ENCODE results near the gene RPS2. TPM values are rescaled to one million over a fixed set of nuclear protein-coding genes. Genes with fewer than 3 reads are reported as not detected.

RPS2 gene
- total and polyA plus RNA-seq, 2 donors (not counting 1 experiment from before 2014, with no cell fraction given): 1,683 to 2,596 TPM

DNA sequence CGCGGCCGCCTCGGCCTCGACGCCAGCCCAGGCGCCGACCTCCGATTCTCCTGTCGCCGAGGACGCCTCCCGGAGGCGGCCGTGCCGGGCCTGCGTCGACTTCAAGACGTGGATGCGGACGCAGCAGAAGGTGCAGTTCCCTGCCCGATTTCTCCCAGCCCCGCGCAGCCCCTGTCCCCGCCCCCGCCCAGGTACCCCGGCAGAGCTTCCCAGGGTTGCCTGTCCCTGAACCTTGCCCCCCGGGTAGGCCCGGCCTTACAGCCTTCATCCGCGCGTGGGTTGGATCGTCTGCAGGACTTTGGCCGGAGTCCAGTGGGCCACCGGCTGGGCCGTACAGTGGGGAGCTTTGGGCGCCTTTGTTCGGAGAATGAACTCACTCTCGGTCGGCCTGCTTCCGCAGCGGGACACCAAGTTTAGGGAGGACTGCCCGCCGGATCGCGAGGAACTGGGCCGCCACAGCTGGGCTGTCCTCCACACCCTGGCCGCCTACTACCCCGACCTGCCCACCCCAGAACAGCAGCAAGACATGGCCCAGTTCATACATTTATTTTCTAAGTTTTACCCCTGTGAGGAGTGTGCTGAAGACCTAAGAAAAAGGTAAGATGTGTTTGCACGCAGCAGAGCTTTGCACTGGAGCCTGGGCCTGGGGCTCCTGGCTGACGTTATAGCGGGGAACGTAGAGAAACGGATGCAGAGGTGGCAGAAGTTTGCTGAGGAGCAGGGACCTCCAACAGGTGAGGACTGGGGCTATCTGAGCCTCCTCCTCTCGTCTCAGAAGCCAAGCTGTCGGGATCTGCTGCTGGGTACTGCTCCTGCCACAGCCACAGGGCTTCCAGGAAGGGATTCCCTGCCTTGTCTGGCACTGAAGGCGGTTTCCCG is 20.0 kb upstream of the RPS2 start:
- TF ChIP-seq EZH2 (IDR thresholded peaks at IDR 0.05; ENCODE audit: low read length, missing control alignments): no peak
- TF ChIP-seq, protein P1, sequence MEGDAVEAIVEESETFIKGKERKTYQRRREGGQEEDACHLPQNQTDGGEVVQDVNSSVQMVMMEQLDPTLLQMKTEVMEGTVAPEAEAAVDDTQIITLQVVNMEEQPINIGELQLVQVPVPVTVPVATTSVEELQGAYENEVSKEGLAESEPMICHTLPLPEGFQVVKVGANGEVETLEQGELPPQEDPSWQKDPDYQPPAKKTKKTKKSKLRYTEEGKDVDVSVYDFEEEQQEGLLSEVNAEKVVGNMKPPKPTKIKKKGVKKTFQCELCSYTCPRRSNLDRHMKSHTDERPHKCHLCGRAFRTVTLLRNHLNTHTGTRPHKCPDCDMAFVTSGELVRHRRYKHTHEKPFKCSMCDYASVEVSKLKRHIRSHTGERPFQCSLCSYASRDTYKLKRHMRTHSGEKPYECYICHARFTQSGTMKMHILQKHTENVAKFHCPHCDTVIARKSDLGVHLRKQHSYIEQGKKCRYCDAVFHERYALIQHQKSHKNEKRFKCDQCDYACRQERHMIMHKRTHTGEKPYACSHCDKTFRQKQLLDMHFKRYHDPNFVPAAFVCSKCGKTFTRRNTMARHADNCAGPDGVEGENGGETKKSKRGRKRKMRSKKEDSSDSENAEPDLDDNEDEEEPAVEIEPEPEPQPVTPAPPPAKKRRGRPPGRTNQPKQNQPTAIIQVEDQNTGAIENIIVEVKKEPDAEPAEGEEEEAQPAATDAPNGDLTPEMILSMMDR (conservative IDR thresholded peaks at IDR 0.05 in 1 of 2, IDR thresholded peaks at IDR 0.05 in 1 of 2; ENCODE audit: low read depth in 1 of 2, low read length in 2 of 2): no peak
- Histone ChIP-seq H3K9me3 (ENCODE audit: control insufficient read depth, insufficient read depth, low read depth, low read length) (no peaks in the 10 kb centered on the region), H3K9ac (ENCODE audit: insufficient read depth, low read length) (peak overlapping the region; percentile 83), H3K4me1 (ENCODE audit: control insufficient read depth, extremely low read depth, insufficient read depth, low read length) (peaks cover 9% of the 10 kb centered on the region), H3K36me3 (ENCODE audit: control insufficient read depth, insufficient read depth, low read length) (peaks cover 14% of the 10 kb centered on the region), H3K79me2 (ENCODE audit: control insufficient read depth, insufficient read depth, low read length) (peaks cover 11% of the 10 kb centered on the region), H3K27me3 (ENCODE audit: control insufficient read depth, insufficient read depth, low read length) (peaks cover 24% of the 10 kb centered on the region), H3K27ac (ENCODE audit: insufficient read depth, low read length) (peak overlapping the region; percentile 28), H3K4me2 (ENCODE audit: extremely low read depth, insufficient read depth, low read length) (peak overlapping the region; percentile 100), H4K20me1 (ENCODE audit: control insufficient read depth, extremely low read depth, insufficient read depth, low read length) (no peaks in the 10 kb centered on the region), H2AFZ (ENCODE audit: low read length) (peak overlapping the region; percentile 29), H3K4me3 (replicated peaks in 1 of 4; ENCODE audit: control extremely low read depth in 1 of 4, insufficient read depth in 1 of 4, low read depth in 3 of 4, low read length in 4 of 4) (peak overlapping the region; percentile 73 to 84 (median 77))
- peak in 1 of 2 donors; percentile 42 for DNase-seq (ENCODE audit: low read depth in 2 of 2)

DNA sequence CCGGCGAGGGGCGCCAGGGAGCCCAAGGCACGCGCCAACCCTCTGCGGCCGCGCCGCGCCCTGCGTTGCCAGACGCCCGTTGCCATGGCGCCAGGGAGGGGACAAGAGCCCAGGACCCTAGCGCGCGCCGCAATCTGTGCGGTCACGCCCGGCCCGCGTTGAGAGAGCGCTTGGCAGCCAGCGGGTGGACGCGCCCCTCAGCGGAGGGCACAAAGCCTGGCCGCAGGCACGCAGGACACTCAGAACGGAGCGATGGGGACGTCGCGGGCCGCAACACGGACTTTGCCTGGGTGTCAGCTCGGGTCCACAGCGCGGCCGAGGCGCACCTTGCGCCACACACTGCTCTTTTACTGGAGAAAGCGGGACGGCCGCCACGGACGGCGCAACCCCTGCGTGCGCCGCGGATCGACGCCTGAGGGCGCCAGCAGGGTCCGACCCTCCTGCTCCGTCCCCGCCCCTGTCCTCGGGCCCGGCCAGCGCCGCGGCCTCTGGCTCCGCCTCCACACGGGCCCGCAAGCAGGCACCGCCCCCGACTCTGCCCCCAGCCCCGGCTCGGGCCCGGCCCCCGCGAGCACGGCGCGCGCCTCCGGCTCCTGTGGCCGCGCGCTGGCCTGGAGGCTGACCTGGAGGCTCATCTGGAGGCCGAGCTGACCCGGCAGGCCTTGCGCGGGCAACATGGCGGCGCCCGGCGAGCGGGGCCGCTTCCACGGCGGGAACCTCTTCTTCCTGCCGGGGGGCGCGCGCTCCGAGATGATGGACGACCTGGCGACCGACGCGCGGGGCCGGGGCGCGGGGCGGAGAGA is 19.1 kb upstream of the RPS2 start, which contains the start of gene GFER:
Gene GFER (plus strand): TSS at position 650 of the 803 bp plus-strand sequence. CDS start 26 bp downstream, at position 676.
- peak within 1 kb of the TSS; percentile 100 for H3K4me2 ChIP-seq (ENCODE audit: extremely low read depth, insufficient read depth, low read length)
- peak; percentile 89 to 96 for DNase-seq (ENCODE audit: low read depth in 2 of 2)
- H3K36me3 ChIP-seq (ENCODE audit: control insufficient read depth, insufficient read depth, low read length): peaks cover 18% of the 10 kb centered on the region
- peak within 1 kb of the TSS; percentile 73 to 84 (median 77) for H3K4me3 ChIP-seq (replicated peaks in 1 of 4; ENCODE audit: control extremely low read depth in 1 of 4, insufficient read depth in 1 of 4, low read depth in 3 of 4, low read length in 4 of 4)
- peak within 1 kb of the TSS; percentile 83 for H3K9ac ChIP-seq (ENCODE audit: insufficient read depth, low read length)
- no peak for TF ChIP-seq EZH2 (IDR thresholded peaks at IDR 0.05; ENCODE audit: low read length, missing control alignments)
- TF ChIP-seq, protein P1 (conservative IDR thresholded peaks at IDR 0.05 in 1 of 2, IDR thresholded peaks at IDR 0.05 in 1 of 2; ENCODE audit: low read depth in 1 of 2, low read length in 2 of 2): peak in 1 of 2 donors; percentile 34
- no peaks in the 10 kb centered on the region for H4K20me1 ChIP-seq (ENCODE audit: control insufficient read depth, extremely low read depth, insufficient read depth, low read length)
- H2AFZ ChIP-seq (ENCODE audit: low read length): peak within 1 kb of the TSS; percentile 81
- peaks cover 19% of the 10 kb centered on the region for H3K27me3 ChIP-seq (ENCODE audit: control insufficient read depth, insufficient read depth, low read length)
- peaks cover 11% of the 10 kb centered on the region for H3K79me2 ChIP-seq (ENCODE audit: control insufficient read depth, insufficient read depth, low read length)
- H3K9me3 ChIP-seq (ENCODE audit: control insufficient read depth, insufficient read depth, low read depth, low read length): no peaks in the 10 kb centered on the region
- peak within 1 kb of the TSS; percentile 61 for H3K27ac ChIP-seq (ENCODE audit: insufficient read depth, low read length)
- H3K4me1 ChIP-seq (ENCODE audit: control insufficient read depth, extremely low read depth, insufficient read depth, low read length): peaks cover 9% of the 10 kb centered on the region

Data from fibroblast of lung (primary cell).